Neural cell (in vitro differentiated cells): ENCODE data around the gene SLC9A3. TPM values are rescaled to one million over a fixed set of nuclear protein-coding genes. Genes with fewer than 3 reads are reported as not detected.

Source experiments
- H2AFZ ChIP-seq: fragments of 200-600, 300-800 bp; sonication (generic), shearing (Covaris generic); 2 replicates; pipeline ENCODE4 v1.6.0; 2014; ENCODE audit warnings: low read depth, mild to moderate bottlenecking, antibody characterized with exemption, low read length, moderate library complexity
- H3F3A ChIP-seq: fragments of 200-600 bp; shearing (Covaris generic); 2 replicates; pipeline ENCODE4 v1.6.1; 2016; ENCODE audit warnings: mild to moderate bottlenecking, moderate library complexity, mixed read lengths, antibody characterized with exemption, low read length; ENCODE audit not compliant: insufficient read depth, poor library complexity, severe bottlenecking
- H3K27ac ChIP-seq: fragments of 200-600, 300-800 bp; sonication (generic), shearing (Covaris generic); 2 replicates; pipeline ENCODE4 v1.5.1; 2014; ENCODE audit warnings: mild to moderate bottlenecking, low read length, moderate library complexity
- H3K27me3 ChIP-seq: fragments of 300-800, 200-600 bp; sonication (generic), shearing (Covaris generic); 2 replicates; pipeline ENCODE4 v1.6.0; 2014; ENCODE audit warnings: mild to moderate bottlenecking, low read depth, low read length, moderate library complexity; ENCODE audit not compliant: insufficient read depth
- H3K36me3 ChIP-seq: fragments of 300-800, 200-600 bp; sonication (generic), shearing (Covaris generic); 2 replicates; pipeline ENCODE4 v1.5.1; 2014; ENCODE audit warnings: mild to moderate bottlenecking, antibody characterized with exemption, low read length, moderate library complexity; ENCODE audit not compliant: insufficient read depth
- H3K4me2 ChIP-seq: fragments of 300-800, 200-600 bp; sonication (generic), shearing (Covaris generic); 2 replicates; pipeline ENCODE4 v1.6.0; 2014; ENCODE audit warnings: mild to moderate bottlenecking, low read length
- H3K4me3 ChIP-seq: fragments of 300-800, 200-600 bp; sonication (generic), shearing (Covaris generic); 2 replicates; pipeline ENCODE4 v1.5.1; 2014; ENCODE audit warnings: mild to moderate bottlenecking, low read length, moderate library complexity
- H3K79me2 ChIP-seq: fragments of 200-600 bp; shearing (Covaris generic); replicated peaks from 2 replicates; pipeline ENCODE4 v1.6.0; 2014; ENCODE audit warnings: mild to moderate bottlenecking, low read length, moderate library complexity; ENCODE audit not compliant: insufficient read depth
- H3K9ac ChIP-seq: fragments of 300-800, 200-600 bp; sonication (generic), shearing (Covaris generic); 2 replicates; pipeline ENCODE4 v1.6.1; 2016; ENCODE audit warnings: mild to moderate bottlenecking, low read length, mixed read lengths
- H3K9me2 ChIP-seq: fragments of 200-600 bp; shearing (Covaris generic); 2 replicates; pipeline ENCODE4 v1.6.1; 2016; ENCODE audit warnings: mild to moderate bottlenecking, low read length, mixed read lengths; ENCODE audit not compliant: insufficient read depth
- H3K9me3 ChIP-seq: fragments of 200-600, 300-800 bp; sonication (generic), shearing (Covaris generic); 2 replicates; pipeline ENCODE4 v1.6.1; 2016; ENCODE audit warnings: mild to moderate bottlenecking, mixed run types, low read length, moderate library complexity, mixed read lengths
- H4K20me1 ChIP-seq: fragments of 200-600 bp; shearing (Covaris generic); 2 replicates; pipeline ENCODE4 v1.6.1; 2016; ENCODE audit warnings: mild to moderate bottlenecking, mixed run types; ENCODE audit not compliant: insufficient read depth
- CTCF ChIP-seq: fragments of 450-650 bp; IDR thresholded peaks from 2 replicates; pipeline ENCODE4 v1.5.1; 2014; ENCODE audit warnings: antibody characterized with exemption, mild to moderate bottlenecking, moderate library complexity; ENCODE audit not compliant: poor library complexity, severe bottlenecking
- EP300 ChIP-seq: fragments of 450-650 bp; conservative IDR thresholded peaks from 2 replicates; pipeline ENCODE4 v1.6.1; 2014; ENCODE audit warnings: antibody characterized with exemption, mild to moderate bottlenecking, moderate library complexity; ENCODE audit not compliant: poor library complexity, severe bottlenecking
- EZH2 ChIP-seq: fragments of 200-600, 300-800 bp; shearing (Covaris generic), sonication (generic); IDR thresholded peaks from 2 replicates; pipeline ENCODE4 v1.6.1; 2014; ENCODE audit warnings: antibody characterized with exemption, low read length, borderline replicate concordance, mild to moderate bottlenecking; ENCODE audit not compliant: insufficient read depth, poor library complexity, severe bottlenecking
- MXI1 ChIP-seq: fragments of 450-650 bp; conservative IDR thresholded peaks from 2 replicates; pipeline ENCODE4 v1.6.1; 2014; ENCODE audit warnings: antibody characterized with exemption, mild to moderate bottlenecking; ENCODE audit not compliant: poor library complexity, severe bottlenecking
- POLR2AphosphoS5 ChIP-seq: IDR thresholded peaks from 2 replicates; pipeline ENCODE4 v1.6.1; 2012
- RAD21 ChIP-seq: fragments of 450-650 bp; conservative IDR thresholded peaks from 2 replicates; pipeline ENCODE4 v1.6.1; 2014; ENCODE audit warnings: antibody characterized with exemption, mild to moderate bottlenecking, moderate library complexity
- REST ChIP-seq: IDR thresholded peaks from 2 replicates; pipeline ENCODE4 v1.6.1; 2012; ENCODE audit warnings: borderline replicate concordance
- SMC3 ChIP-seq: fragments of 450-650 bp; conservative IDR thresholded peaks from 2 replicates; pipeline ENCODE4 v1.6.1; 2014; ENCODE audit warnings: antibody characterized with exemption, mild to moderate bottlenecking, moderate library complexity; ENCODE audit not compliant: poor library complexity
- TAF1 ChIP-seq: IDR thresholded peaks from 2 replicates; pipeline ENCODE4 v1.6.1; 2012; ENCODE audit warnings: low read depth
- polyA plus RNA-seq: library from polyadenylated mRNA; depleted of rRNA; stranded (reverse); fragments of >200 nt; gene quantifications from 2 replicates; pipeline ENCODE4 v1.2.3, GENCODE V29; 2014

SLC9A3 gene
- polyA plus RNA-seq, 1 donor from 2014 or later: 4.0 TPM

- Histone ChIP-seq H3K4me3 (peak overlapping the region; percentile 99), H3K36me3 (peaks cover 4% of the 10 kb centered on the region), H3K4me2 (peak overlapping the region; percentile 62), H3K27ac (no peak overlapping the region), H2AFZ (no peak overlapping the region), H3F3A (no peaks in the 10 kb centered on the region), H4K20me1 (no peaks in the 10 kb centered on the region), H3K9me3 (no peaks in the 10 kb centered on the region), H3K9ac (peak overlapping the region; percentile 87), H3K27me3 (no peaks in the 10 kb centered on the region), H3K9me2 (no peaks in the 10 kb centered on the region), H3K79me2 (peaks cover 24% of the 10 kb centered on the region)
- TF ChIP-seq MXI1 (no peak), SMC3 (no peak), EZH2 (no peak), POLR2AphosphoS5 (no peak), EP300 (no peak), TAF1 (no peak), REST (no peak)
These were observed 80.0 kb downstream of the SLC9A3 start for GRCh38 chr5:444226-444625.

- Histone ChIP-seq H3K36me3 (peaks cover 4% of the 10 kb centered on the region), H3K4me2 (peak overlapping the region; percentile 62), H3K27me3 (no peaks in the 10 kb centered on the region), H3K9ac (peak overlapping the region; percentile 87), H3K27ac (no peak overlapping the region), H3K9me3 (no peaks in the 10 kb centered on the region), H3K79me2 (peaks cover 24% of the 10 kb centered on the region), H4K20me1 (no peaks in the 10 kb centered on the region), H3F3A (no peaks in the 10 kb centered on the region), H2AFZ (peak overlapping the region; percentile 85), H3K4me3 (peak overlapping the region; percentile 99), H3K9me2 (no peaks in the 10 kb centered on the region)
- peak; percentile 29 for TF ChIP-seq POLR2AphosphoS5
- TF ChIP-seq SMC3: no peak
These were observed 80.8 kb downstream of the SLC9A3 start for GRCh38 chr5:443239-444151.

- Histone ChIP-seq H3F3A (no peaks in the 10 kb centered on the region), H3K9me3 (no peaks in the 10 kb centered on the region), H3K4me3 (peak within 1 kb of the TSS; percentile 99), H3K27me3 (no peaks in the 10 kb centered on the region), H3K9me2 (no peaks in the 10 kb centered on the region), H4K20me1 (no peaks in the 10 kb centered on the region), H3K9ac (peak within 1 kb of the TSS; percentile 87), H3K27ac (peak within 1 kb of the TSS; percentile 68), H3K36me3 (peaks cover 4% of the 10 kb centered on the region), H3K79me2 (peaks cover 24% of the 10 kb centered on the region), H3K4me2 (peak within 1 kb of the TSS; percentile 83), H2AFZ (peak within 1 kb of the TSS; percentile 85)
- TF ChIP-seq TAF1 (no peak), MXI1 (peak; percentile 96), POLR2AphosphoS5 (peak; percentile 86), EP300 (peak; percentile 18), RAD21 (peak; percentile 54), CTCF (no peak), REST (no peak), EZH2 (no peak), SMC3 (peak; percentile 53)
These were observed 81.7 kb downstream of the SLC9A3 start, which contains the start of gene EXOC3 for GRCh38 chr5:442335-443238. TSS of gene EXOC3 (plus strand) at chr5:443176. CDS start at chr5:446206, 3,030 bp downstream.
